Lower lobe of right lung (tissue), 2 donors: Measurements from ENCODE around the gene SIGMAR1. TPM values are rescaled to one million over a fixed set of nuclear protein-coding genes. Genes with fewer than 3 reads are reported as not detected.

ENCODE experiments used
- ATAC-seq, 2 donors: fragments of 200-7000 bp; cut with Tn5 transposase; one replicate each; pipeline ENCODE4 v1.9.1; 2020 to 2022; ENCODE audit warnings: mild to moderate bottlenecking in 2 of 2, moderate library complexity in 2 of 2
- DNase-seq: peaks from one replicate; pipeline ENCODE4 v3.0.0-alpha.2; 2020
- H3K27ac ChIP-seq: fragments of 200-600 bp; one replicate; pipeline ENCODE4 v1.8.0; 2022
- H3K27me3 ChIP-seq: fragments of 200-600 bp; one replicate; pipeline ENCODE4 v1.8.0; 2022; ENCODE audit warnings: low read depth
- H3K36me3 ChIP-seq: fragments of 200-600 bp; one replicate; pipeline ENCODE4 v1.8.0; 2022; ENCODE audit warnings: mild to moderate bottlenecking
- H3K4me1 ChIP-seq: fragments of 200-600 bp; one replicate; pipeline ENCODE4 v1.8.0; 2022
- H3K4me3 ChIP-seq: fragments of 200-600 bp; one replicate; pipeline ENCODE4 v1.8.0; 2022; ENCODE audit warnings: mild to moderate bottlenecking
- H3K9me3 ChIP-seq: fragments of 200-600 bp; one replicate; pipeline ENCODE4 v1.8.0; 2022
- intact Hi-C: fragments of 100-400 bp; cut with DNase I; formaldehyde crosslinking; loops from one replicate; pipeline ENCODE4 v1.11.0; 2022
- total RNA-seq: library from RNA; stranded (reverse); fragmentation: NEBNext Ultra II Directional; extraction: Animal tissue kit (Norgen Biotek cat#: 25700); gene quantifications from one replicate; pipeline ENCODE4 v1.2.1, GENCODE V29; 2021
- TF ChIP-seq, protein P1 (sequence below): fragments of 200-600 bp; IDR thresholded peaks from one replicate; pipeline ENCODE4 v1.8.0; 2022; ENCODE audit warnings: antibody characterized with exemption, mild to moderate bottlenecking
- donor health status: DM: no; HTN: yes; CAD: no; lungs with severe emphysema.

SIGMAR1 gene
- total RNA-seq, 1 donor from 2014 or later, result 35.0 TPM

DNA sequence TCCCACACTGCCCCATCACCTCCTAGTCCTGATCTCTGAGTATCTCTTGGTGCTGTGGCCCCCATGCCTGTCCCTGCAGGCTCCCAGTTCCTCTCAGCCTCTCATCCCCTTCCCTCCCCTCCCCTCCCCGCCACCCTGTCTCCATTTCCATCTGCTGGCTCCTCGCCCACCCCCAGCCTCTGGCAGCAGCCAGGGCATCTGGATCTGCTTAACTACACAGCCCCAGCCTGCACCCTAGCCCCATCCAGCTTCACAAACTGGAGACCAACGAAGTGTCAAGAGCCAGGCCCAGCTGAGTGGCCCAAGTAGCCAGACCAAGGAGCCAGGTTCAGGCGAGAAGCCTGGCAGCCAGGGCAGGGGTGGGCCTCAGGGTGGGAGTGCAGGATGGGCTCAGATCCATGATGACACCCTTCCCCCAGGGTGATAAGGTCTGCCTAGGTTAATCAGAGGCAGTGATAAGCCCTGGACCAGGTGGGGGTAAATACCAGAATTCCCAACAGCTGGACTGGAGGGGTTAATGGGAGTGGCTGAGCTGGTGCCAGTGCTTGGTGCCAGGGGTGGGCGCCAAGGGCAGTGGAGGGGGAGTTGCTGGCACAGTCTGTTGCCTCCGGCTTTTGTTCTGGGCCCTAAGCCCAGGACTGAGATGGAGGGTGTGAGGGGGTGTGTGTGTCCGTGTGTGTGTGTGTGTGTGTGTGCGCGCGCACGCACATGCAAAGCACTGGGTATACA lies 16.9 kb upstream of the SIGMAR1 start:
- DNase-seq (no peak), ATAC-seq (peak in 1 of 2 donors; percentile 28)
- intact Hi-C loops, result no loop called here
- H3K4me1 ChIP-seq, result peaks cover 45% of the 10 kb centered on the region
- no peak overlapping the region for H3K4me3 ChIP-seq
- TF ChIP-seq, protein P1, sequence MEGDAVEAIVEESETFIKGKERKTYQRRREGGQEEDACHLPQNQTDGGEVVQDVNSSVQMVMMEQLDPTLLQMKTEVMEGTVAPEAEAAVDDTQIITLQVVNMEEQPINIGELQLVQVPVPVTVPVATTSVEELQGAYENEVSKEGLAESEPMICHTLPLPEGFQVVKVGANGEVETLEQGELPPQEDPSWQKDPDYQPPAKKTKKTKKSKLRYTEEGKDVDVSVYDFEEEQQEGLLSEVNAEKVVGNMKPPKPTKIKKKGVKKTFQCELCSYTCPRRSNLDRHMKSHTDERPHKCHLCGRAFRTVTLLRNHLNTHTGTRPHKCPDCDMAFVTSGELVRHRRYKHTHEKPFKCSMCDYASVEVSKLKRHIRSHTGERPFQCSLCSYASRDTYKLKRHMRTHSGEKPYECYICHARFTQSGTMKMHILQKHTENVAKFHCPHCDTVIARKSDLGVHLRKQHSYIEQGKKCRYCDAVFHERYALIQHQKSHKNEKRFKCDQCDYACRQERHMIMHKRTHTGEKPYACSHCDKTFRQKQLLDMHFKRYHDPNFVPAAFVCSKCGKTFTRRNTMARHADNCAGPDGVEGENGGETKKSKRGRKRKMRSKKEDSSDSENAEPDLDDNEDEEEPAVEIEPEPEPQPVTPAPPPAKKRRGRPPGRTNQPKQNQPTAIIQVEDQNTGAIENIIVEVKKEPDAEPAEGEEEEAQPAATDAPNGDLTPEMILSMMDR, result no peak
- H3K36me3 ChIP-seq, result peaks cover 16% of the 10 kb centered on the region
- H3K27me3 ChIP-seq, result no peaks in the 10 kb centered on the region
- no peaks in the 10 kb centered on the region for H3K9me3 ChIP-seq
- peak overlapping the region; percentile 46 for H3K27ac ChIP-seq

DNA sequence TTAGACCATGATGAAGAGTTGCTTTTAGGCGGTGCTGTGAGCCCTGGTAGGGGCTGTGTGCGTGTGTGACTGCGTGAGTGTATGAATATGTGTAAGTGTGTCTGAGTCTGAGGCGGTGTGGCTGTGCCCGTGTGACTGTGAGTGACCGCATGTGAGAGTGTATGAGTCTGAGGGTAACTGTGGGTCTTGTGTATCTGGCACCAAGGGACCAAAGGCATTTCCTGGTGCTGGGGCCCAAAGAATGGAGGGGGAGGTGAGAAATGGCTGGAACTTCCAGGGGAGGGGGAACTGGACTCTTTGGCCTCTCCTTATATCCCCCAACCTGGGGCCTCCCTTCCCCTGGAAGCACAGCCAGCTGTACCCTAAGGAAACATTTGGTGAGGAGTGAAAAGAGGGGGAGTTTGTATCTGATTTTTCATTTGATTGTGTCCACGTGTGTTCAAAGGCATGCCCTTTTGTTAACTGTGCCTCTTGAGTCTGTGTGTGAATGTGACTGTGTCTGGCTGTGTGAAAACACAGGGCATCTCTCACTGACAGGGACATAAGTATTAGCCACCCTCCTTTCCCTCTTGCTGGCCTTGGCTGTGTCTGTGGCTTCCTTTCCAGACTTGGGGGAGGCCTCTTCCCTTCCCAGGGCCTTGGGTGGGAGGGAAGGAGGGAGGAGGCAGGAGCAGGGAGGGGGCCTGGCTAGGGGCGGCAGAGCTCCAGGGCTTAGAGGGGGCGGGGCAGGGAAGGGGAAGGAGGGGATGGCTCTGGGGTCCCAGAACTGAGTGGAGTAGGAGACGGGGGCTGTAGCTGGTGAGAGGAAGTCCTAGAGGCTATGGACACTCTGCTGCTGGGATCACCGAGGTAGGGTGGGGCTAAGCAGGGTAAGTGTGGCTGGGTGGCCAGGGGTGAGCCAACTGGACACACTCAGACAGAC lies 15.8 kb upstream of the SIGMAR1 start:
- Histone ChIP-seq H3K4me3 (no peak overlapping the region), H3K9me3 (no peaks in the 10 kb centered on the region), H3K27ac (peak overlapping the region; percentile 72), H3K27me3 (no peaks in the 10 kb centered on the region), H3K36me3 (peaks cover 25% of the 10 kb centered on the region), H3K4me1 (peaks cover 45% of the 10 kb centered on the region)
- intact Hi-C loops, result no loop called here
- ATAC-seq, result no peak
- TF ChIP-seq, protein P1, result no peak
- no peak for DNase-seq

DNA sequence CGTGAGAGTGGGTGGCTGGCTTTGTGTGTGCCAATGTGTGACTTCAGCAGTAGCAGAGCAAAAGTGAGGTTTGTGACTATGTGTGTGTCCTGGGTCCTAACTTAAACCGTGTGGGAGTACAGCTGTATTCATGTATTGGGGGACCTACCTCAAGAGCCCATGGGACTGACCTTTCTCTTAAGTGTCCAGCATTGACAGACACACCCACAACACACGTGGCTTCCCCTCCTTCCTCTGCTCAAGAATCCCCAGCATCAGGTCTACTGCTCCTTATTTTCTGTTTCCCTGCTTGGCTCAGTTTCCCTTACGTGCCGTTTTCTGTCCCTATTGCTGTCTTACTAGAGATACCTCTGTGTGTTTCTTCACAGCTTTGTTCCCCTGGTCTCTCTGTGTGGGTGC lies 15.0 kb upstream of the SIGMAR1 start:
- Histone ChIP-seq H3K9me3 (no peaks in the 10 kb centered on the region), H3K27ac (peak overlapping the region; percentile 72), H3K27me3 (no peaks in the 10 kb centered on the region), H3K36me3 (peaks cover 29% of the 10 kb centered on the region), H3K4me1 (peaks cover 53% of the 10 kb centered on the region), H3K4me3 (peak overlapping the region; percentile 54)
- DNase-seq (no peak), ATAC-seq (no peak)
- intact Hi-C loops, result no loop called here
- TF ChIP-seq, protein P1, result no peak

DNA sequence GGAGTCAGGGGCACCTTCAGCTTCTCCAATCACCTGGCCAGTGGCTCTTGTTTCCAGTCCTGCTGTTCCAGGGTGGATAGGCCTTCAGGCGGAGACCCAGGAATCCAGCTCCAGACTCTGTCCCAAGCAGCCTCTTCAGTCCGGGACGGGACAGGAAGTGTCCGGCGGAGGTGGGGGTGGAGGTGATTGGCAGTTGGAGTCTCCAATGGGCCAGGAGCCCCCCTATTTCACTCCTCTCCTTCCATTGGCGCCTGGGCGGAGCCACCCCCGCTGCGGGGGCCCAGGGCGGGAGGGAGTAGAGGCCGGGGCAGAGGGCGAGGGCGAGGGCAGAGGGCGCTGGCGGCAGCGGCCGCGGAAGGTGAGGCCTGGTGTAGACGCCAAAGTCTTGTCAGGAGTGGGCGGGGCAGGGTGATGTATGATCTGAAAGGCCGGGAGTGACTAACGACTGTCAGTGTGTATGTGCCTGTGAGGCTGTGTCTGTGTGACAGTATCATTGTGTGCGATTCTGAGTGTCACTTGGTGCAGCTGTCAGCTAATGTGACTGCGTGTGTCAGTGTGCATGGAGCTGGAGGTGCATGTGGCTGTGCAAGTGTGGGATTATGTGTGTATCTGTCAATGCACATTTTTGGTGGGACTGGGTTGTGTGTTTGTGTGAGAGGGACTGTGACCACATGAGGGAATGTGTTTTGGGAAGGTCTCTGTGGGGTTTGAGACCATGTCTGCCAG lies 14.5 kb upstream of the SIGMAR1 start, which contains the start of gene IL11RA:
TSS of gene IL11RA (plus strand) at position 310 of the 726 bp plus-strand sequence. CDS start 3,033 bp downstream, outside the sequence.
- ATAC-seq (peak; percentile 92 to 95), DNase-seq (peak; percentile 92)
- Histone ChIP-seq H3K27me3 (no peaks in the 10 kb centered on the region), H3K4me3 (peak within 1 kb of the TSS; percentile 54), H3K27ac (peak within 1 kb of the TSS; percentile 72), H3K4me1 (peaks cover 57% of the 10 kb centered on the region), H3K9me3 (no peaks in the 10 kb centered on the region), H3K36me3 (peaks cover 29% of the 10 kb centered on the region)
- TF ChIP-seq, protein P1, result peak; percentile 12
- intact Hi-C loops, result no loop called here

DNA sequence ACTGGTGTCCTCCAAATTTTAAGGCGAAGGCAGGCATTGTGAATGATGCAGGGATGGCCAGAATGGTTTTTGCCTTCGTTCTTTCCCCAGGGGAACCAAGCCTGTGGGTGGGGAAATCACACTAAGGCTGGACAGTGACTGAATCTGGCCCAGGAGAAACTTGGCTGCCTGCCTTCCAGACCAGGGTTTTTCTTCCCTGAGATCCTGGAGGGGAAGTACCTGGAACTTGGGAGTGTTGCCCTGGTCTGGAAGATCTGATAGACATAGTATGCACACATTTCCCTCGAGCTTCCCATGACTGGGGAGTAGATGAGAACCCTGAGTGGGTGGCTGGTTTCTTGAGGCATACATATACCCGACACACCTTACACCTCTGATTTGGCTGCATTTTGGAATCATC lies 13.7 kb upstream of the SIGMAR1 start:
- H3K4me1 ChIP-seq, result peaks cover 58% of the 10 kb centered on the region
- ATAC-seq (no peak), DNase-seq (no peak)
- peak overlapping the region; percentile 54 for H3K4me3 ChIP-seq
- H3K27ac ChIP-seq, result peak overlapping the region; percentile 72
- H3K9me3 ChIP-seq, result no peaks in the 10 kb centered on the region
- H3K36me3 ChIP-seq, result peaks cover 29% of the 10 kb centered on the region
- H3K27me3 ChIP-seq, result no peaks in the 10 kb centered on the region
- intact Hi-C loops, result no loop called here
- TF ChIP-seq, protein P1, result no peak
